Brain pericyte (primary cell): ENCODE results near the gene BORCS6.

Source experiments
- DNase-seq: peaks from one replicate; pipeline ENCODE4 v3.0.0-alpha.2; 2012; ENCODE audit warnings: low read depth, low spot score

BORCS6 gene

GRCh38 chr17:8142887-8143580 is 46.9 kb downstream of the BORCS6 start:
- no peak for DNase-seq

GRCh38 chr17:8142158-8142886 is 47.7 kb downstream of the BORCS6 start:
- no peak for DNase-seq

- DNase-seq = no peak
Measured at GRCh38 chr17:8141741-8142140, 48.2 kb downstream of the BORCS6 start.

GRCh38 chr17:8141045-8141444 is 48.9 kb downstream of the BORCS6 start:
- no peak for DNase-seq

- DNase-seq = no peak
Measured at GRCh38 chr17:8140065-8141029, 49.6 kb downstream of the BORCS6 start.

- DNase-seq = peak; percentile 93
Measured at GRCh38 chr17:8138672-8139371, 51.2 kb downstream of the BORCS6 start.

GRCh38 chr17:8138374-8138671 is 51.7 kb downstream of the BORCS6 start:
- no peak for DNase-seq
